ENCODE results near the gene MEIS1. TPM values are rescaled to one million over a fixed set of nuclear protein-coding genes. Genes with fewer than 3 reads are reported as not detected.

Gene MEIS1
- total RNA-seq, 1 donor from 2014 or later = 107 TPM

- Mint-ChIP-seq H3K4me3 (peak overlapping the region; percentile 60), H3K27ac (ENCODE audit: unreplicated experiment) (no peak overlapping the region), H3K36me3 (ENCODE audit: low read depth) (peaks cover 8% of the 10 kb centered on the region), H3K4me1 (peaks cover 49% of the 10 kb centered on the region), H3K9me3 (no peaks in the 10 kb centered on the region), H3K27me3 (ENCODE audit: low read depth) (peaks cover 43% of the 10 kb centered on the region)
- no peak for DNase-seq (ENCODE audit: low read depth, low spot score)
- TF ChIP-seq, protein P1, sequence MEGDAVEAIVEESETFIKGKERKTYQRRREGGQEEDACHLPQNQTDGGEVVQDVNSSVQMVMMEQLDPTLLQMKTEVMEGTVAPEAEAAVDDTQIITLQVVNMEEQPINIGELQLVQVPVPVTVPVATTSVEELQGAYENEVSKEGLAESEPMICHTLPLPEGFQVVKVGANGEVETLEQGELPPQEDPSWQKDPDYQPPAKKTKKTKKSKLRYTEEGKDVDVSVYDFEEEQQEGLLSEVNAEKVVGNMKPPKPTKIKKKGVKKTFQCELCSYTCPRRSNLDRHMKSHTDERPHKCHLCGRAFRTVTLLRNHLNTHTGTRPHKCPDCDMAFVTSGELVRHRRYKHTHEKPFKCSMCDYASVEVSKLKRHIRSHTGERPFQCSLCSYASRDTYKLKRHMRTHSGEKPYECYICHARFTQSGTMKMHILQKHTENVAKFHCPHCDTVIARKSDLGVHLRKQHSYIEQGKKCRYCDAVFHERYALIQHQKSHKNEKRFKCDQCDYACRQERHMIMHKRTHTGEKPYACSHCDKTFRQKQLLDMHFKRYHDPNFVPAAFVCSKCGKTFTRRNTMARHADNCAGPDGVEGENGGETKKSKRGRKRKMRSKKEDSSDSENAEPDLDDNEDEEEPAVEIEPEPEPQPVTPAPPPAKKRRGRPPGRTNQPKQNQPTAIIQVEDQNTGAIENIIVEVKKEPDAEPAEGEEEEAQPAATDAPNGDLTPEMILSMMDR (conservative IDR thresholded peaks at IDR 0.05) = no peak
These were observed 13.4 kb downstream of the MEIS1 start for GRCh38 chr2:66448136-66448991.

DNA sequence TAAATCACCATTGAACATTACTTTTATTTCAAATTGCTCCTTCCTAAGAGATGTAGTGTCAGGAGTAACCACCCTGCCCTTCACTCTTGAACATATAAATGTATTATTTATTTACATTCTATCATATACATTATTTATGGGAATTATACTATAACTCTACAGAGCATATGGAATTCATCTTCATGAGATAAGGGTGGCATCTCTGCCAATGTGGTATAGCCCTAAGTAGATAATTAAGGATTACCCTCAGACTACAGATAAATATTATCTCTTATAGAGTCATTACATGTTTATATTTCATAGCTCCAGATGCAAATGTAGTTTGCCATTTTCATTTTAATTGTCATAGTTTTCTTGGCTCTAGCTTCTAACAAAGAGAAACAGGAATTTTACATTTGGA lies 17.3 kb downstream of the MEIS1 start:
- Mint-ChIP-seq H3K36me3 (ENCODE audit: low read depth) (no peaks in the 10 kb centered on the region), H3K27ac (ENCODE audit: unreplicated experiment) (no peak overlapping the region), H3K9me3 (no peaks in the 10 kb centered on the region), H3K4me3 (no peak overlapping the region), H3K4me1 (peaks cover 22% of the 10 kb centered on the region), H3K27me3 (ENCODE audit: low read depth) (peaks cover 14% of the 10 kb centered on the region)
- DNase-seq (ENCODE audit: low read depth, low spot score) = no peak
- TF ChIP-seq, protein P1 (conservative IDR thresholded peaks at IDR 0.05) = no peak

DNA sequence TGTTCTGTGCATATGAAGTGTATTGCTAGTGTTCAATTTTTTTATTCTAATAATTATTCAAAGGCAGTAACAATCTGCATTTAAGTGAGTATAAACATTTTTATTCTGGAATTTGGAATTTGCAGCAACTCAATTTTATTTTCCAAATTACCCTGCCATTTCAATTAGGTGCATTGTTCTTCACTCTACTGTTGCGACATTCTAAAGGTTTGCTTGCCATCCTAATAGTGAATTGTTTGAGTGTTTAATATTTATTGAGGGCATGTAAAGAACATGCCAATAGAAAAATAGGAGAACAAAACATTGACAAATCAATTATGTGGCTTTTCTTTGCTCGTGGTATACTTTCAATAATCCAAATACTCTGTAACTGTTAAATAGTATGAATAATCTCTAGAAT lies 18.0 kb downstream of the MEIS1 start:
- Mint-ChIP-seq H3K4me3 (no peak overlapping the region), H3K4me1 (peaks cover 15% of the 10 kb centered on the region), H3K36me3 (ENCODE audit: low read depth) (no peaks in the 10 kb centered on the region), H3K27me3 (ENCODE audit: low read depth) (peaks cover 9% of the 10 kb centered on the region), H3K9me3 (no peaks in the 10 kb centered on the region), H3K27ac (ENCODE audit: unreplicated experiment) (no peak overlapping the region)
- DNase-seq (ENCODE audit: low read depth, low spot score) = no peak
- TF ChIP-seq, protein P1 (conservative IDR thresholded peaks at IDR 0.05) = no peak

DNA sequence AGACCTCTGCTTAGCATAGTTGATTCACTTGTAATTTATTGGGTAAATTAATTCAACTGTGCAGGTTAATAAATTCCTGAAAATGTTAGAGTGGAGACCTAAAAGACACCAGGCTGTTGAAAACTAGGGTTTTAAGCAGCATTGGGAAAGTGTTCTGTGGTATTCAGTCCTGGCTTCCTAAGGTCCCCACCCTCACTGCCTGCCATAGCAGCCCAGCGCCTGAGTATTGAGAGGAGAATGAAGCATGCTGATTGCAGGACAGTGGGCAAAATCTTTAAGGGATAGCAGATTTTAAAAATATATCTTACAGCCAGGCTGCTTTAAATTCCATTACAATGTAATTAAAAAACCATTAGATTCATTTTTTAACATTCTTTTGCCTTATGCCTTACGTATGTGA lies 20.6 kb downstream of the MEIS1 start:
- H3K27me3 Mint-ChIP-seq (ENCODE audit: low read depth) = peaks cover 9% of the 10 kb centered on the region
- H3K27ac Mint-ChIP-seq (ENCODE audit: unreplicated experiment) = no peak overlapping the region
- no peaks in the 10 kb centered on the region for H3K9me3 Mint-ChIP-seq
- TF ChIP-seq, protein P1 (conservative IDR thresholded peaks at IDR 0.05) = no peak
- DNase-seq (ENCODE audit: low read depth, low spot score) = no peak
- H3K4me3 Mint-ChIP-seq = no peak overlapping the region
- peaks cover 29% of the 10 kb centered on the region for H3K4me1 Mint-ChIP-seq
- peaks cover 7% of the 10 kb centered on the region for H3K36me3 Mint-ChIP-seq (ENCODE audit: low read depth)

GRCh38 chr2:66456183-66457041 lies 21.5 kb downstream of the MEIS1 start:
- Mint-ChIP-seq H3K27me3 (ENCODE audit: low read depth) (peaks cover 2% of the 10 kb centered on the region), H3K27ac (ENCODE audit: unreplicated experiment) (no peak overlapping the region), H3K4me3 (no peak overlapping the region), H3K4me1 (peaks cover 32% of the 10 kb centered on the region), H3K9me3 (no peaks in the 10 kb centered on the region), H3K36me3 (ENCODE audit: low read depth) (peaks cover 7% of the 10 kb centered on the region)
- no peak for DNase-seq (ENCODE audit: low read depth, low spot score)
- TF ChIP-seq, protein P1 (conservative IDR thresholded peaks at IDR 0.05) = no peak

Data from neural crest cell (in vitro differentiated cells).